Measurements from ENCODE around the gene BICRA.
"Not testable (repeated sequence)": the region's sequence is repeated elsewhere in the genome, so short reads cannot be mapped to it uniquely, and the experiment has no call there.

Gene BICRA

DNA sequence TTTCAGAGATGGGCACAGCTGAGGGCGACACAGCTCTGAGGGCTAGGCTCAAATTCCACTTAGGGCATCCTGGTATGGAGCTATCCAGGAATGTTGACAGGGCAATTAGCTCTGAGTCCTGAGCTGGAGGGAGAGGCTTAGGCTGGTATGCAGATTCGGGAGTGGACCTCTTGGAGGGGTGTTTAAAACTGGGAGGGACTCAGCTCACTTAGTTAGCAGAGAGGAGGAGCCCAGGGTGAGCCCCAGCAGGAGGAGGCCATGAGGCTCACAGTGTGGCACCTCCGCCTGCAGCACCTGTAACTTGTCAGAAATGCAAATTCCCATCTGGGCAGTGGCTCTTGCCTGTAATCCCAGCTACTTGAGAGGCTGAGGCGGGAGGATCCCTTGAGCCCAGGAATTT, 126.2 kb downstream of the BICRA start:
- Mint-ChIP-seq H3K4me1 (ENCODE audit: low read depth) (no peaks in the 10 kb centered on the region), H3K36me3 (no peaks in the 10 kb centered on the region), H3K9me3 (ENCODE audit: low read depth) (no peaks in the 10 kb centered on the region), H3K27ac (no peak overlapping the region), H3K4me3 (no peak overlapping the region), H3K27me3 (no peaks in the 10 kb centered on the region)

DNA sequence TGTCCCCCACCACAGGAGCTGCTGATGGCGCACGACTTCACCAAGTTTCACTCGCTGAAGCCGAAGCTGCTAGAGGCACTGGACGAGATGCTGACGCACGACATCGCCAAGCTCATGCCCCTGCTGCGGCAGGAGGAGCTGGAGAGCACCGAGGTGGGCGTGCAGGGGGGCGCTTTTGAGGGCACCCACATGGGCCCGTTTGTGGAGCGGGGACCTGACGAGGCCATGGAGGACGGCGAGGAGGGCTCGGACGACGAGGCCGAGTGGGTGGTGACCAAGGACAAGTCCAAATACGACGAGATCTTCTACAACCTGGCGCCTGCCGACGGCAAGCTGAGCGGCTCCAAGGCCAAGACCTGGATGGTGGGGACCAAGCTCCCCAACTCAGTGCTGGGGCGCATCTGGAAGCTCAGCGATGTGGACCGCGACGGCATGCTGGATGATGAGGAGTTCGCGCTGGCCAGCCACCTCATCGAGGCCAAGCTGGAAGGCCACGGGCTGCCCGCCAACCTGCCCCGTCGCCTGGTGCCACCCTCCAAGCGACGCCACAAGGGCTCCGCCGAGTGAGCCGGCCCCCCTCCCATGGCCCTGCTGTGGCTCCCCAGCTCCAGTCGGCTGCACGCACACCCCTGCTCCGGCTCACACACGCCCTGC, 132.1 kb downstream of the BICRA start:
- Mint-ChIP-seq H3K27ac (no peak overlapping the region), H3K27me3 (no peaks in the 10 kb centered on the region), H3K9me3 (ENCODE audit: low read depth) (no peaks in the 10 kb centered on the region), H3K4me3 (no peak overlapping the region), H3K4me1 (ENCODE audit: low read depth) (peaks cover 25% of the 10 kb centered on the region), H3K36me3 (no peaks in the 10 kb centered on the region)

DNA sequence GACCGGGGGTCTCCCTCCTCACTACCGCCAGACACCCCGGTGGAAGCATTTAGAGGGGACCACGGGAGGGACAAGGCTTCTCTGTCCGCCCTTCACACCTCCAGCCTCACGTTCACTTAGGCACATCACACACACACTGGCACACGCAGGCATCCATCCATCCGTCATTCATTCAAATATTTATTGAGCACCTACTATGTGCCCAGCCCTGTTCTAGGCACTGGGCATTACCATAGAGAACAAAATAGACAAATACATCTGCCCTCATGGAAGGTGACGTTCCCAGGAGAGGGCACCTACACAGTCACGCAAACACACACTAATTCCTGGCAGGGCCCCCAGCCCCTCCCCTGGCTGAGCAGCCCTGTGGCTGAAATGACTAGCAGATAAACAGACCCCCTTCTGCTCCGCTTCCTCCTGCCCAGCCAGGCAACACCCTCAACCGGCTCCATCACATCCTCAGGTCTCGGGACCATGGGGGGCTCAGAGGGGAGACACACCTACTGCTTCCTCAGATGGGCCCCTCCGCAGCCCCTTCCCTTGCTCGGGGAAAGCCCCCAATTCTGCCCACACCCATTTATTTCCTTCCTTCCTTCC, 132.7 kb downstream of the BICRA start:
- Mint-ChIP-seq H3K4me3 (peak overlapping the region; percentile 27), H3K36me3 (no peaks in the 10 kb centered on the region), H3K27ac (no peak overlapping the region), H3K27me3 (no peaks in the 10 kb centered on the region), H3K9me3 (ENCODE audit: low read depth) (no peaks in the 10 kb centered on the region), H3K4me1 (ENCODE audit: low read depth) (peaks cover 26% of the 10 kb centered on the region)

DNA sequence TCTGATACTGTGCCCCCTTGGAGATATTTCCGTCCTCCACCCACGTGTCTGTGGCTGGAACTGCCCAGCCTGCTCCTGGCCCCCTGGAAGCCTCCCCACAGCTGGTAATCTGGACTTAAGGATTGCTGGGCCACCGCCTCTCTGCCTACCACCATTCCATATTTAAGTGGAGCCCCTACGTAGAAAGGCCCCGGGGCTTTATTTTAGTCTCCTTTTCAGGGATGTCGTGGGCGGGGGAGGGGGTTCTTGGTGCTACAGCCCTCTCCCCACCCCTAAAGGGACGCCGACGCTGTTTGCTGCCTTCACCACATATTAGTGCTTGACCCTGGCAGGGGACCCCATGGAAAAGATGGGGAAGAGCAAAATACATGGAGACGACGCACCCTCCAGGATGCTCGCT, 133.7 kb downstream of the BICRA start:
- Mint-ChIP-seq H3K9me3 (ENCODE audit: low read depth) (no peaks in the 10 kb centered on the region), H3K27ac (peak overlapping the region; percentile 10), H3K4me1 (ENCODE audit: low read depth) (peaks cover 32% of the 10 kb centered on the region), H3K27me3 (no peaks in the 10 kb centered on the region), H3K4me3 (peak overlapping the region; percentile 52), H3K36me3 (no peaks in the 10 kb centered on the region)

DNA sequence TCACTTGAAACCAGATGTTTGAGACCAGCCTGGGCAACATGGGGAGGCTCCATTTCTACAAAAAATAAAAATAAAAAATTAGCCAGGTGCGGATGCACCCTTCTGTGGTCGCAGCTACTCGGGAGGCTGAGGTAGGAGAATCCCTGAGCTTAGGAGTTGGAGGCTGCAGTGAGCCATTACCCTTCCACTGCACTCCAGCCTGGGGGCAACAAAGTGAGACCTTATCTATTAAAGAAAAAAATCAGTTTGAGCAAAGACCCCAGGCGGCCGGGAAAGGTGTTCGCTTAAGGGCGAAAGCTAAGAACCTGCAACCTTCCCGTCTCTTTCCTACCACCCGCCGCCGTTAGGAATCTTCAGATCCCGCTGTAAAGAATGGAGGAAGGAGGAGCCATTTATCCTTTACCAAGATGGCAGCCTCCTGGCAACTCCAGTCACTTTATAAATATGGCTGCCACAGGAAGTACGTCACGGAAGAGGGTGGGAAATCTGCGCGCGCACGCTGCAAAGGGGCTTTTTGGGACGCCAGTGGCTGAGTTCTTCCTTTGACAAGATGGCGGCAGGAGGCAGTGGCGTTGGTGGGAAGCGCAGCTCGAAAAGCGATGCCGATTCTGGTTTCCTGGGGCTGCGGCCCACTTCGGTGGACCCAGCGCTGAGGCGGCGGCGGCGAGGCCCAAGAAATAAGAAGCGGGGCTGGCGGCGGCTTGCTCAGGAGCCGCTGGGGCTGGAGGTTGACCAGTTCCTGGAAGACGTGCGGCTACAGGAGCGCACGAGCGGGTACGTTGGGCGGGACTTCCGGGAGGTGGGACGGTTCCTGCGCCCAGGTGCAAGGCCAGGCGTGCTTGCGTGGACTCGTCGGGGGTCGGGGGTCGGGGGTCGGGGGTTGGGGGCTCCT, 136.3 kb downstream of the BICRA start, which contains the start of gene NOP53:
Gene NOP53 (plus strand): TSS at position 537 of the 892 bp plus-strand sequence. CDS start 14 bp downstream, at position 551.
- Mint-ChIP-seq H3K27me3 (no peaks in the 10 kb centered on the region), H3K4me3 (peak within 1 kb of the TSS; percentile 99), H3K9me3 (ENCODE audit: low read depth) (no peaks in the 10 kb centered on the region), H3K27ac (peak within 1 kb of the TSS; percentile 99), H3K36me3 (peaks cover 6% of the 10 kb centered on the region), H3K4me1 (ENCODE audit: low read depth) (peaks cover 49% of the 10 kb centered on the region)

DNA sequence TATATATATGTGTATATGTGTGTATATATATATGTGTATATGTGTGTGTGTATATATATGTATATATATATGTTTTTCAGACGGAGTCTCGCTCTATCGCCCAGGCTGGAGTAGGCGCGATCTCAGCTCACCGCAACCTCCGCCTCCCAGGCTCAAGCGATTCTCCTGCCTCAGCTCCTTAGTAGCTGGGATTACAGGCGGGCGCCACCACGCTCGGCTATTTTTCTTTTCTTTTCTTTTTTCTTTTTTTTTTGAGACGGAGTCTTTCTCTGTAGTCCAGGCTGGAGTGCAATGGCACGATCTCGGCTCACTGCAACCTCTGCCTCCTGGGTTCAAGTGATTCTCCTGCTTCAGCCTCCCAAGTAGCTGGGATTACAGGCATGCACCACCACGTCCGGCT, 137.2 kb downstream of the BICRA start:
- not testable (repeated sequence) for H3K9me3 Mint-ChIP-seq (ENCODE audit: low read depth); H3K27me3 Mint-ChIP-seq; H3K36me3 Mint-ChIP-seq
- H3K4me1 Mint-ChIP-seq (ENCODE audit: low read depth), result peaks cover 52% of the 10 kb centered on the region
- H3K27ac Mint-ChIP-seq, result peak overlapping the region; percentile 99
- H3K4me3 Mint-ChIP-seq, result peak overlapping the region; percentile 99

DNA sequence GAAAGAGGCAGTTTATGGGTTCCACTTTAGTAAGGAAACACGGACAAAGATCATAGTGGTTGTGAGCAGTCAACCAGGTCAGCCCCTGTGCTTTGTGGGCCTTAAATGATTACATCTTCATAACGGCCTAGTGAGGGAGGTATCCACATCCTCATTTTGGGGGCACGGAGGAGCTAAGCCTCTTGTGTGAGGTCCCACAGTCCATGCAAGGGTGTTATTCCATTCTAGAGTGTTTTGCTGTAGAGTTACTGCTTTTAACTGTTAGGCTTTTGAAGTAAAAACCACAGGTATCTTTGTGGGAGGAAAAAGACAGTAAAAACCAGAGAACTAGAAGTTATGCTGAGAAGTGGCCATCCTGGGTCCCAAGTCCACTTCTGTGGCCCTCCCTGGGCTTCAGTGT, 140.4 kb downstream of the BICRA start:
- H3K9me3 Mint-ChIP-seq (ENCODE audit: low read depth), result no peaks in the 10 kb centered on the region
- peaks cover 12% of the 10 kb centered on the region for H3K36me3 Mint-ChIP-seq
- no peaks in the 10 kb centered on the region for H3K27me3 Mint-ChIP-seq
- H3K27ac Mint-ChIP-seq, result peak overlapping the region; percentile 89
- peak overlapping the region; percentile 77 for H3K4me3 Mint-ChIP-seq
- peaks cover 34% of the 10 kb centered on the region for H3K4me1 Mint-ChIP-seq (ENCODE audit: low read depth)

DNA sequence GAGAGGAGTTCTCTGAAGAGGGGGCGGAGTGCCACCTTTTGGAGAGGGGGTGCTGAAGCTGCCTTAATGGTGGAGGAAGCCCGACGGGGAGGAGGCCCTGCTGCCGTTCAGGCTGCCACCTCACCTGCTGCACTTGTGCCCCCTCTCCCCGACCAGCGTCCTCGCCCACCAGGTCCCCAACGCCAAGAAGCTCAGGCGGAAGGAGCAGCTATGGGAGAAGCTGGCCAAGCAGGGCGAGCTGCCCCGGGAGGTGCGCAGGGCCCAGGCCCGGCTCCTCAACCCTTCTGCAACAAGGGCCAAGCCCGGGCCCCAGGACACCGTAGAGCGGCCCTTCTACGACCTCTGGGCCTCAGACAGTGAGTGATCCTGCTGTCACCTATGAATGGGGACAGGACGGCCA, 141.8 kb downstream of the BICRA start:
- peaks cover 12% of the 10 kb centered on the region for H3K36me3 Mint-ChIP-seq
- no peaks in the 10 kb centered on the region for H3K27me3 Mint-ChIP-seq
- no peak overlapping the region for H3K27ac Mint-ChIP-seq
- H3K4me3 Mint-ChIP-seq, result no peak overlapping the region
- H3K9me3 Mint-ChIP-seq (ENCODE audit: low read depth), result no peaks in the 10 kb centered on the region
- H3K4me1 Mint-ChIP-seq (ENCODE audit: low read depth), result peaks cover 27% of the 10 kb centered on the region

DNA sequence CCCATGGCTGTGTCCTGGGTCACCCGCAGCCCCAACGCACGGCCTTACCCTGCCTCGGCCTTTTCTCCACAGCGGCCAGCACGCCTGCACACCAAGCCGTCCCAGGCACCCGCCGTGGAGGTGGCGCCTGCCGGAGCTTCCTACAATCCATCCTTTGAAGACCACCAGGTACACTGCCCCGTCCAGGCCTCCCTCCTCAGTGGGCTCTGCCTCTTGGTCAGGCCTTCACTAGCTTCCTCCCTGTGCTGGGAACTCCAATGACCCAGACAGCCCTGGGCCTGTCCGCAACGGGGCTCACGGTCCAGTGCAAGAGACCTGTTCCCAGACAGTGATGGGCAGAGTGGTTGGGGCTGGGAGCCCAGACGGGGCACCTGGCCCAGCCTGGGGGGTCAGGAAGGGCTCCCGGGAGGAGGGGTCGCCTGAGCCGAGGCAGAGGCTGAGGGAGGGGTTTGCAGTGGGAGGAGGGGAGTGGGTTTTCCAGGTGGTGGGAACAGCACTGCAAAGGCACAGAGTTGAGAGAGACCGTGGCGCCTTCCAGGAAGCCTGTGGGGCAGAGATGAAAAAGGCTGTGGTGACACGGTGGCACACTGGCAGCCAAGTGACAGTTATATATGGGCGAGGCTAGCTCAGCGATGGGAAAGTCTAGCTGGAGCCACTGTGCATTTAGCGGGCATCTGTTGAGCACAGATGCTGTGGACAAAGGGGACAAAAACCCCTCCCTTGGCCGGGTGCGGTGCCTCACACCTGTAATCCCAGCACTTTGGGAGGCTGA, 143.7 kb downstream of the BICRA start:
- Mint-ChIP-seq H3K9me3 (ENCODE audit: low read depth) (no peaks in the 10 kb centered on the region), H3K36me3 (peaks cover 14% of the 10 kb centered on the region), H3K27me3 (no peaks in the 10 kb centered on the region), H3K4me1 (ENCODE audit: low read depth) (peaks cover 20% of the 10 kb centered on the region), H3K27ac (peak overlapping the region; percentile 34), H3K4me3 (peak overlapping the region; percentile 5)
